HCT116 (cell line): ENCODE results near the gene PIKFYVE.

Experiments
- CTCF ChIP-seq, 3 experiments: fragments of 200-600 bp in 1 of 3; sonication (generic) in 1 of 3; IDR thresholded peaks in 2 of 3; conservative IDR thresholded peaks in 1 of 3; 2 replicates each; pipeline ENCODE4 v1.5.1; 2012 to 2017; ENCODE audit warnings: low read depth in 2 of 3, low read length in 2 of 3, antibody characterized with exemption in 1 of 3, borderline replicate concordance in 1 of 3, control low read depth in 1 of 3, mild to moderate bottlenecking in 1 of 3, mixed read lengths in 1 of 3, mixed run types in 1 of 3, moderate library complexity in 1 of 3; ENCODE audit not compliant: insufficient read depth in 1 of 3
- POLR2A ChIP-seq: IDR thresholded peaks from 2 replicates; pipeline ENCODE4 v1.7.0; 2011; ENCODE audit warnings: borderline replicate concordance; ENCODE audit not compliant: insufficient read depth, insufficient read length; ENCODE audit errors: extremely low read depth

- TF ChIP-seq CTCF (IDR thresholded peaks at IDR 0.05 in 2 of 3, conservative IDR thresholded peaks at IDR 0.05 in 1 of 3; ENCODE audit: borderline replicate concordance in 1 of 3, insufficient read depth in 1 of 3, low read depth in 2 of 3, low read length in 2 of 3) (no peak), POLR2A (no peak)
Observed at GRCh38 chr2:208384637-208385036, 118.6 kb downstream of the PIKFYVE start.
